ENCODE results near the gene LRRC18. TPM values are rescaled to one million over a fixed set of nuclear protein-coding genes. Genes with fewer than 3 reads are reported as not detected.

Gene LRRC18
- total RNA-seq, 1 donor = not detected

- TF ChIP-seq, protein P1, sequence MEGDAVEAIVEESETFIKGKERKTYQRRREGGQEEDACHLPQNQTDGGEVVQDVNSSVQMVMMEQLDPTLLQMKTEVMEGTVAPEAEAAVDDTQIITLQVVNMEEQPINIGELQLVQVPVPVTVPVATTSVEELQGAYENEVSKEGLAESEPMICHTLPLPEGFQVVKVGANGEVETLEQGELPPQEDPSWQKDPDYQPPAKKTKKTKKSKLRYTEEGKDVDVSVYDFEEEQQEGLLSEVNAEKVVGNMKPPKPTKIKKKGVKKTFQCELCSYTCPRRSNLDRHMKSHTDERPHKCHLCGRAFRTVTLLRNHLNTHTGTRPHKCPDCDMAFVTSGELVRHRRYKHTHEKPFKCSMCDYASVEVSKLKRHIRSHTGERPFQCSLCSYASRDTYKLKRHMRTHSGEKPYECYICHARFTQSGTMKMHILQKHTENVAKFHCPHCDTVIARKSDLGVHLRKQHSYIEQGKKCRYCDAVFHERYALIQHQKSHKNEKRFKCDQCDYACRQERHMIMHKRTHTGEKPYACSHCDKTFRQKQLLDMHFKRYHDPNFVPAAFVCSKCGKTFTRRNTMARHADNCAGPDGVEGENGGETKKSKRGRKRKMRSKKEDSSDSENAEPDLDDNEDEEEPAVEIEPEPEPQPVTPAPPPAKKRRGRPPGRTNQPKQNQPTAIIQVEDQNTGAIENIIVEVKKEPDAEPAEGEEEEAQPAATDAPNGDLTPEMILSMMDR (IDR thresholded peaks at IDR 0.05; ENCODE audit: insufficient read depth, low read length) = no peak
- no peak for DNase-seq (ENCODE audit: low read depth)
- no peak overlapping the region for H3K4me3 ChIP-seq (ENCODE audit: low read depth, low read length)
These were observed 60.2 kb downstream of the LRRC18 start for GRCh38 chr10:48879451-48879850.

GRCh38 chr10:48878091-48878490, 61.5 kb downstream of the LRRC18 start:
- TF ChIP-seq, protein P1 (IDR thresholded peaks at IDR 0.05; ENCODE audit: insufficient read depth, low read length) = no peak
- H3K4me3 ChIP-seq (ENCODE audit: low read depth, low read length) = no peak overlapping the region
- no peak for DNase-seq (ENCODE audit: low read depth)

GRCh38 chr10:48872234-48872633, 67.4 kb downstream of the LRRC18 start:
- TF ChIP-seq, protein P1 (IDR thresholded peaks at IDR 0.05; ENCODE audit: insufficient read depth, low read length) = no peak
- DNase-seq (ENCODE audit: low read depth) = no peak
- H3K4me3 ChIP-seq (ENCODE audit: low read depth, low read length) = no peak overlapping the region

Small RNAs within 50 kb of the gene (small RNA-seq; reads per million reads assigned to genes)
- gene MIR4294 = not detected

Other genes starting within 250 kb of the LRRC18 start
- gene VSTM4, start 175.7 kb upstream of the LRRC18 start, total RNA-seq (ENCODE audit: low replicate concordance) = 4.7 and 6.5 TPM in 2 replicates
- not detected in 2 replicates for gene FAM170B, start 194.2 kb upstream of the LRRC18 start, total RNA-seq (ENCODE audit: low replicate concordance)
- 0.57 TPM in 1 of 2 replicates, not detected in the other for gene TMEM273, start 248.6 kb upstream of the LRRC18 start, total RNA-seq (ENCODE audit: low replicate concordance)